Esophagus squamous epithelium (tissue), 5 donors: ENCODE results near the gene GPX2. TPM values are rescaled to one million over a fixed set of nuclear protein-coding genes. Genes with fewer than 3 reads are reported as not detected.

ENCODE experiments used
- DNase-seq: peaks from one replicate; lab custom pipeline; 2025; lab: John Stamatoyannopoulos, UW
- H3K27ac ChIP-seq, 4 donors: fragments of 200-600 bp; sonication (generic); one replicate each; pipeline ENCODE4 v1.5.1; 2016 to 2019; ENCODE audit warnings: mild to moderate bottlenecking in 1 of 4
- H3K27me3 ChIP-seq, 4 donors: fragments of 200-600 bp; sonication (generic); 1 replicate in 3 of 4; 2 replicates in 1 of 4; pipeline versions ENCODE4 v1.5.1 to v1.6.0; 2017 to 2021; ENCODE audit warnings: antibody characterized with exemption in 1 of 4
- H3K36me3 ChIP-seq, 3 donors: fragments of 200-600 bp; sonication (generic); one replicate each; pipeline ENCODE4 v1.5.1; 2016 to 2019
- H3K4me1 ChIP-seq, 3 donors: fragments of 200-600 bp; sonication (generic); one replicate each; pipeline ENCODE4 v1.5.1; 2017 to 2019
- H3K4me3 ChIP-seq, 4 donors: fragments of 200-600 bp; sonication (generic); 1 replicate in 3 of 4; 2 replicates in 1 of 4; pipeline ENCODE4 v1.5.1; 2016 to 2019; ENCODE audit warnings: mild to moderate bottlenecking in 2 of 4, moderate library complexity in 1 of 4
- H3K9me3 ChIP-seq, 3 donors: fragments of 200-600 bp; sonication (generic); one replicate each; pipeline ENCODE4 v1.5.1; 2016 to 2019
- CTCF ChIP-seq, 6 experiments: fragments of 450-650 bp in 4 of 6; fragments of 200-600 bp in 2 of 6; sonication (generic) in 2 of 6; IDR thresholded peaks; one replicate each; pipeline ENCODE4 v1.5.1; 2016 to 2019; ENCODE audit warnings: antibody characterized with exemption in 6 of 6, mild to moderate bottlenecking in 4 of 6, moderate library complexity in 4 of 6
- POLR2A ChIP-seq, 4 donors: fragments of 450-650 bp; IDR thresholded peaks; one replicate each; pipeline ENCODE4 v1.6.1; 2017; ENCODE audit warnings: antibody characterized with exemption in 4 of 4, mild to moderate bottlenecking in 4 of 4, moderate library complexity in 3 of 4
- WGBS, 2 donors: methylation state at CpG; one replicate each; pipeline ENCODE4 v1.1.5; 2018; 5-methylcytosine and 5-hydroxymethylcytosine counted together
- intact Hi-C: fragments of 100-400 bp; cut with DNase I; formaldehyde crosslinking; loops from one replicate; pipeline ENCODE4 v1.15.0; 2022
- total RNA-seq, 4 donors: library from RNA; depleted of rRNA; stranded (reverse); fragments of >200 nt; gene quantifications; one replicate each; pipeline ENCODE4 v1.1.0, GENCODE V29; 2016
- donor health status: DM: yes; HTN: yes; CAD: no.

Gene GPX2
- total RNA-seq, 4 donors from 2014 or later: 97.1 to 273 (median 191) TPM

GRCh38 chr14:64953310-64953654 lies 10.7 kb upstream of the GPX2 start:
- DNase-seq: no peak
- Histone ChIP-seq H3K4me3 (no peak overlapping the region), H3K4me1 (peaks cover 3 to 24% (median 5%) of the 10 kb centered on the region in 3 donors), H3K27ac (no peak overlapping the region), H3K27me3 (no peaks in the 10 kb centered on the region), H3K9me3 (no peaks in the 10 kb centered on the region), H3K36me3 (peaks cover 0 to 43% (median 0%) of the 10 kb centered on the region in 3 donors)
- intact Hi-C loops: no loop called here
- 92 to 93% methylated on average over 5 to 7 of the region's 8 CpGs for WGBS, 2 donors
- TF ChIP-seq POLR2A (IDR thresholded peaks at IDR 0.05) (no peak), CTCF (IDR thresholded peaks at IDR 0.05) (no peak)

- no peaks in the 10 kb centered on the region for H3K9me3 ChIP-seq
- H3K4me3 ChIP-seq: no peak overlapping the region
- 68 to 74% methylated on average over 6 to 7 of the region's 7 CpGs for WGBS, 2 donors
- no peak for DNase-seq
- no peak for TF ChIP-seq POLR2A (IDR thresholded peaks at IDR 0.05)
- no peak for TF ChIP-seq CTCF (IDR thresholded peaks at IDR 0.05)
- intact Hi-C loops: no loop called here
- H3K27me3 ChIP-seq: no peaks in the 10 kb centered on the region
- H3K4me1 ChIP-seq: peaks cover 3 to 19% (median 5%) of the 10 kb centered on the region in 3 donors
- peak overlapping the region in 1 of 4 donors; percentile 5 for H3K27ac ChIP-seq
- H3K36me3 ChIP-seq: peaks cover 0 to 48% (median 0%) of the 10 kb centered on the region in 3 donors
Observed at GRCh38 chr14:64952598-64953309, 10.2 kb upstream of the GPX2 start.

- Histone ChIP-seq H3K4me1 (peaks cover 0 to 9% (median 0%) of the 10 kb centered on the region in 3 donors), H3K27ac (no peak overlapping the region), H3K4me3 (no peak overlapping the region), H3K27me3 (no peaks in the 10 kb centered on the region), H3K36me3 (peaks cover 0 to 56% (median 0%) of the 10 kb centered on the region in 3 donors), H3K9me3 (no peaks in the 10 kb centered on the region)
- TF ChIP-seq CTCF (IDR thresholded peaks at IDR 0.05): no peak
- TF ChIP-seq POLR2A (IDR thresholded peaks at IDR 0.05): no peak
- DNase-seq: no peak
- intact Hi-C loops: no loop called here
Observed at GRCh38 chr14:64951724-64952123, 9.2 kb upstream of the GPX2 start.

GRCh38 chr14:64951291-64951690 lies 8.7 kb upstream of the GPX2 start:
- 94 to 98% methylated on average over 6 to 8 of the region's 8 CpGs for WGBS, 2 donors
- TF ChIP-seq CTCF (IDR thresholded peaks at IDR 0.05) (no peak), POLR2A (IDR thresholded peaks at IDR 0.05) (no peak)
- H3K4me1 ChIP-seq: peaks cover 0 to 4% (median 0%) of the 10 kb centered on the region in 3 donors
- no peaks in the 10 kb centered on the region for H3K9me3 ChIP-seq
- no peak overlapping the region for H3K4me3 ChIP-seq
- intact Hi-C loops: no loop called here
- no peak for DNase-seq
- no peaks in the 10 kb centered on the region for H3K27me3 ChIP-seq
- peaks cover 0 to 56% (median 0%) of the 10 kb centered on the region in 3 donors for H3K36me3 ChIP-seq
- no peak overlapping the region for H3K27ac ChIP-seq

GRCh38 chr14:64950889-64951288 lies 8.3 kb upstream of the GPX2 start:
- intact Hi-C loops: no loop called here
- Histone ChIP-seq H3K9me3 (no peaks in the 10 kb centered on the region), H3K4me1 (peaks cover 0 to under 1% (median 0%) of the 10 kb centered on the region in 3 donors), H3K27ac (no peak overlapping the region), H3K27me3 (no peaks in the 10 kb centered on the region), H3K4me3 (no peak overlapping the region), H3K36me3 (peaks cover 0 to 58% (median 0%) of the 10 kb centered on the region in 3 donors)
- 93 to 100% methylated on average over 7 to 8 of the region's 8 CpGs for WGBS, 2 donors
- no peak for DNase-seq
- TF ChIP-seq POLR2A (IDR thresholded peaks at IDR 0.05): no peak
